HG02642 (cell line): ENCODE data around the gene SOWAHD.
"Not testable (repeated sequence)": the region's sequence is repeated elsewhere in the genome, so short reads cannot be mapped to it uniquely, and the experiment has no call there.

ENCODE experiments used
- ATAC-seq: cut with Tn5 transposase; IDR thresholded peaks from one replicate; pipeline ENCODE4 v1.9.1; 2021; ENCODE audit warnings: mild to moderate bottlenecking; ENCODE audit not compliant: unreplicated experiment, poor library complexity

Gene SOWAHD, protein sequence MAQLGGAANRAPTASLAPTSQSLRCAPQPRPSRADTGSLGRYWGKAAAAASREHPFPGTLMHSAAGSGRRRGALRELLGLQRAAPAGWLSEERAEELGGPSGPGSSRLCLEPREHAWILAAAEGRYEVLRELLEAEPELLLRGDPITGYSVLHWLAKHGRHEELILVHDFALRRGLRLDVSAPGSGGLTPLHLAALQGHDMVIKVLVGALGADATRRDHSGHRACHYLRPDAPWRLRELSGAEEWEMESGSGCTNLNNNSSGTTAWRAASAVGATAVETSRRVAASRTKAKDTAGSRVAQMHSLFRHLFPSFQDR

DNA sequence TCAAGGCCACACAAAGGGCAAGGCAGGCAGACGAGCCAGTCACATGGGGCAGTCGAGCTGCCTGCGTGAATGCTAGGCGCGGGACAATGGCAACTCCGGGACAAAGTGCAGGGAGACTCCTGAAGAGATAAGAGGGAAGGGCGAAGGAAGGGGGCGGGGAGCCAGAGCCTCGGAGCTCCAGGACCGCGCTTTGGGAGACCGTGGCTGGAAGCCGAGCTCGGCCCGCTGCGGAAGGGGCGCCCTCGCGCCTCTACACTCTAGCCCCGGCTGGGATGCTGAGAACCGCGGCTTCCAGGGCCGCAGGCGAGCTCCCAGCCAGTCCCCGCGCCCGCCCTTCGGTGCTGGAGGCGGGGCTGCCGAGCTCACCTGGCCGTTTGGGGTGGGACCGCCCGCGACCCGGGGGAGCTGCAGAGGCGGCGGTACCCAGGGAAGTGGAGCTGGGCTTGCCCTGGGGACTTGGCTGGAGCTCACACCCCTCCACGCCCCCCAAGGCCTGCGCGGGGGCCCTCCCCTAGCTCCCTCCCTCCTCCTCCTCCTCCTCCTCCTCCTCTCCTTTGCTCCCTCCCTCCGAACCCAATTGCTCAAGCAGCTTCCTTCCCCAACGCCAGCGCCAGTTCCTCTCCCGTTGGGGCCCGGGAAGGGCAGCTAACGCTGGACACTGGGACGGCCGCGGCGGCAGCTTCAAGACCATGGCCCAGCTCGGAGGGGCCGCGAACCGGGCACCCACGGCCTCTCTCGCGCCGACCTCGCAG, at the start of gene SOWAHD:
TSS of gene SOWAHD (plus strand) at position 610 of the 752 bp plus-strand sequence. CDS start at position 690, 80 bp downstream.
- ATAC-seq: no peak

DNA sequence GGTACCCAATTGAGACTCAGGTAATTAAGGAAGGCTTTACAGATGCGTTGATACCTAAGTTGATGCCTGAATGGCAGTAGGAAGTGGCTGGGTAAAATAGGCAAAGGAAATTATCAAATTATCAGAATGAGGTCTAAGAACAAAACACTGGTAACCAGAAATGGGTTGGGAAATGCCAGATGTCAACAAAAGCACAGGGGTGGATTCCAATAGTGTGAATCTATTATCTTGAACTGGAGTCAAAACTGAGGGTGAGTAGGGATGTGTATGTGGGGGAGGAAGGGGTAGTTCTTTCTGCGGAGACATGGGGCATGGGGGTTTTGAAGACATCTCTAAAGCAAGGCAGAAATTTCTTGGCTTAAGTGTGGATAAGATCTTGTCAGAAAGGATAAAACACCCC, 49.5 kb upstream of the SOWAHD start:
- no peak for ATAC-seq

DNA sequence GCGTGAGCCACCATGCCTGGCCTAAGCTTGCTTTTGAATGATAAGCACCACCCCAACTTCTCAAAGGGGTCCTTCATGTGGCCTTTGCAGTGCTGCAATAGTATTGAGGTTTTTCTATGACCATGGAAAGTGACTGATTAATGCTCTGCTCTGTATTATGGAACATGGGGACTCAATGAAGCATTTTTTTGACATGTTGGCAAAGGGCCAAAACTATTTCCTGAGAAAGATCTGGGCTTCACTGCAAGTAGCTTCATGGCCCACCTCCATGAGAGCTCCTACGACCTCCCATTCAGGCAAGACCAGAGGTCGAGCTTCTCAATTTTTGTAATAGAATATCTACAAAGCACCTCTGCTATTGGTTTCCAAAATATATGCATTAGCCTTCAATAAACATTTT, 48.8 kb upstream of the SOWAHD start:
- ATAC-seq: no peak

DNA sequence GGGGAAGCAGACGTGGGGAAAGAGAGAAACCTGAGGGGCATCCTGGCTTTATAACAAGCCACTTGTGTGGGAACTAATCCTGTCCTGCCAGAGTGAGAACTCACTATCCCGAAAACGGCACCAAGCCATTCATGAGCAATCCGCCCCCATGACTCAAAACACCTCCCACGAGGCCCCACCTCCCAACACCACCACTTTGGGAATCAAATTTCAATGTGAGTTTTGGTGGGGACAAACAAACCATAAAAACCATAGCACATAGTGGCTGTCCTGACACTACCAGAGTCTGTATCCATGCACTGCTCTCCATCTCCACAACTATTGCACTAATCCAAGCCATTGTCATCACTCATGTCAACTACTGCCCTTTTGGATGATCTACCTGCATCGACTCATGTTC, 36.9 kb upstream of the SOWAHD start:
- no peak for ATAC-seq

DNA sequence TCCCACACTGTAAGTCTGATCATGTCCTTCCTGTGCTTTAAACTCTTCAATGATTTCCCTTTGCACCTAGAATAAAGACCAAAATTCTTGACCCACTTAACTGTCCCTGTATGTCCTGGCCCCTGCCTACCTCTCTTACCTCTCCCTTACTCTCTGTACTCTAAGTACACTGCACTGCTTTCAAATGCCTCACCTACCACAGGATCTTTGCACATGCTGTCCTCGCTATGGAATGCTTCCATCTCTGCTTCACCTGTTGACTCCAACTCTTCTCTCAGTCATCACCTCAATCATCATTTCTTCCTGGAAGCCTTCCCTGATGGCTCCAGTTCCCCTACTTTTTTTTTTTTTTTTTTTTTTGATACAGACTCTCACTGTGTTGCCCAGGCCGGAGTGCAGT, 36.5 kb upstream of the SOWAHD start:
- ATAC-seq: no peak

DNA sequence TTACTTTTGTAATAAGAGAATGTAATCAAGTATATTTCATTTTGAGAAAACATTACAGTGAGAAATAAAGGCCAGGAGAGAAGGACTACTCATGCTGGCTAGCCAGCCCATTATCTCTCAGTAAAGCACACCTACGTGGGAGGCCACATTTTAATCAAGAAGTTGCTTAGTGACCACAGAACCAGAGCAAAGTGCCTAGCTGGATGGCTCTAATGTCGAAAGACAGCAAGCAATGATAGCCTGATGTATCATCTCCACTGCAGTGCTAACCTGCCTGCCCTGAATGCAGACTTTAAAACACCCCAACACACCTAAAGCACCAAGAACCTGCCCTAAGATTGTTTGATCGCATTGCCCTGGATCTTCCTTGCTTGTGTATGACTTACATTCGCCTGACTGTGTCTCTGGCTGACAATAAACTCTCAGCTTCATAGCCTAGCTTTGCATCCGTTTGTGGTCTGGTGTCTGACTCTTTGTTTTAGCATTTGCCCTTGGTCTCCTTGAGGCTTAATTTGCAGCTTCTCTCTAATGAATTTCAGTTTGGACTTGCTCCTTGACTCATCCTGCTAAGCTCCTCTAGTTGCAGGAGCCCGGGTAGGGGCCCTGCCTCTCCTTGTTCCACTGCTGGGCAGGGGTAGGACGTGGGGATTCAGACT, 31.4 kb upstream of the SOWAHD start:
- no peak for ATAC-seq

DNA sequence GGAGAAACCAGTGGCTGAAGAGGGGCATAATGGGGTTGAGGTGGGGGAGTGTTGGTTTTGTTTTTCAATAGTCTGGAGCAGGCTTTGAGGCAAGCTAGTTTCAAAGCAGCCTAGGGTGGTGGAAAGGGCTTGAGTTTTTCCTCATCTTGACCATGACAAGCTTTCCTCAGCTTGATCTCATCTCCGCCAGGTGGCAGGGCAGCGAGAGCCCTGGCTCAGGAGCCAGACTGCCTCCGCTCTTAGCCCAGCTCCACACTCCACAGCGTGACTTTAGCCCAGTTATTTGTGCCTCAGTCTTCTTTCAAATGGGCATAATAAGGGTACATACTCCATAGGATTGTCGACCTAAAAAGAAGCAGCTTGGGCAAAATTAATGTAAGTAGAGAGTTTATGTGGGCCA, 29.9 kb upstream of the SOWAHD start:
- no peak for ATAC-seq

DNA sequence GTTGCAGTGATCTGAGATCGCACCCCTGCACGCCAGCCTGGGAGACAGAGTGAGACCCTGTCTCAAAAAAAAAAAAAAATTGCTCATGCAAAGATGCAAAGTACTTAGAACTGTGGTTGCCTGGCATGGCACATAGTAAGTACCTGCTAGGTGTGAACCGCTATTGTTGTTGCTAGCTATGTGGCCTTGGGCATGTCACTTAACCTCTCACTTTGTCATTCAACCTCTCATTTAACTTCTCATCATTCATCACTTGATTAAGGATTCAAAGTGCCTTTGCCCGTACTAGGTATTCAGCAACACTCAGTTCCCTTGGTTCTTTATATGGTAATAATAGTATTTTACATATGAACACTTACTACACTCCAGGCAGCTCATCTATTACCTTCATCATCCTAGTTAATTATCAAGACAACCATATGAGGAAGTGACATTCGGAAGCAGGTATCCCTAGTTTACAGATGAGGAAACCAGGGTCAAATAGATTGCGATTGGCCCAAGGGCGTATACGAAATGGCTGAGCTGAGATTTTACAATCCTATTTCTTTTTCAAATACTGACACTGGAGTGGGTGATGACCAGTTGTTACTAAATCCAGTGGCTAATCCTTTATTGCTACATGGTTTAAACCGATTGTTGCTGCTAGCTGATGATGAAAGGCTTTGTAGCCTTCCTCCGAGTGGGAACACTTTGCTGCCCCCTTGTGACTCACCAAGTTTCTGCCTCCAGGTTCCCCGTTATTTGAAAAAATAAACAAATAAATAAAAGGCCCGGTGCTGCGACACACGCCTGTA, 28.8 kb upstream of the SOWAHD start:
- no peak for ATAC-seq

DNA sequence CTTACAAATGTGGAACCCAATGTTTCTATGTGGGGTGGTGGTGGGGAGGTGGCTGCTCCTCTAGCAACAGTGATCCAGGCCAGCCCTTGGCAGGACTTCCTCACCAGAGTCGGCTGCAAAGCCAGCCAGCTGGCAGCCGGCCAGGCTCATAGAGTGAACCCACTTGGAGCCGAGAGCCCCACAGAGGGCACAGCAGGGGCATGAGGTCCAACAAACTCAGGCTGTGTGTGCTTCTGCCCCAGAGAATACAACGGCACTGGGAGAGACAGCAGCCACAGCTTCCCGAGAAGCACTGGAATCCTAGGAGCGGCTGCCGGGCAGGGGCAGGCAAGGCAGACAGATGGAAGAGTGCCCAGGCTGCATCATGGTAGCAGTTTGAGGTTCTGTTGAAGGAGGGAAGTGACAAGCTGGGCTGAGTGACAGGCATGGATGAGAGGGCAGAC, 23.5 kb upstream of the SOWAHD start:
- ATAC-seq: no peak

DNA sequence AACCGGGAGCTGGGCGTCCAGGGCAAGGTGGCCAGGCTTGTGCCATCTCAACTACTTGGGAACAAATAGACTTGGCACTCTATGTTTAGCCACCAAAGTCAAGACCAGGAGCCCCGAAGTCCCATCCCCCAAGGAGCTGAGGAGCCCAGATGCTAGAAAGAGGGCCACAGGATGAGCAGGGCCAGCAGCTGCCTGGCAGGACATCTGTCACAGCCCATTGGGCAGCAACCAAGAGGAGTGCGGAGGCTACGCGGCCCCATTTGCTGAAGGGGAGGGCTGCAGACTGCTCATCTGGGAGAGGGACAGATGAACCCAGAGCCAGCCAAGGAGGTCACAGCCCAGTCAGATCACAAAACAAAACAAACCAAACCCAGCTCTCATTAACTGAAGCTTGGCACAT, 22.9 kb upstream of the SOWAHD start:
- ATAC-seq: no peak

DNA sequence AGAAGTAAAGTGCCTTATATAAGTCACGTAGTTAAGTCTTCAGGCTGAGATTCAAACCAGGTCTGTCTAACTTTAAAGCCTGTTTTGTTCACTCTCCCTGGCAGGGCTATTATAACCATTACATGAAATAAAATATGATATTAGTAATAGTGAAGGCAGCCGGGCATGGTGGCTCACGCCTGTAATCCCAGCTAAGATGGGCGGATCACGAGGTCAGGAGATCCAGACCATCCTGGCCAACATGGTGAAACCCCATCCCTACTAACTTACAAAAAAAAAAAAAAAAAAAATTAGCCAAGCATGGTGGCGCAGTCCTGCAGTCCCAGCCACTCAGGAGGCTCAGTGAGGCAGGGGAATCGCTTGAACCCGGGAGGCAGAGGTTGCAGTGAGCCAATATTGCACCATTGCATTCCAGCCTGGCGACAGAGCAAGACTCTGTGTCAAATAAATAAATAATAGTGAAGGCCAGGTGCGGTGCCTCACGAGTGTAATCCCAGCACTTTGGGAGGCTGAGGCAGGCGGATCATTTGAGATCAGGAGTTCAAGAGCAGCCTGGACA, 22.1 kb upstream of the SOWAHD start:
- ATAC-seq: no peak

DNA sequence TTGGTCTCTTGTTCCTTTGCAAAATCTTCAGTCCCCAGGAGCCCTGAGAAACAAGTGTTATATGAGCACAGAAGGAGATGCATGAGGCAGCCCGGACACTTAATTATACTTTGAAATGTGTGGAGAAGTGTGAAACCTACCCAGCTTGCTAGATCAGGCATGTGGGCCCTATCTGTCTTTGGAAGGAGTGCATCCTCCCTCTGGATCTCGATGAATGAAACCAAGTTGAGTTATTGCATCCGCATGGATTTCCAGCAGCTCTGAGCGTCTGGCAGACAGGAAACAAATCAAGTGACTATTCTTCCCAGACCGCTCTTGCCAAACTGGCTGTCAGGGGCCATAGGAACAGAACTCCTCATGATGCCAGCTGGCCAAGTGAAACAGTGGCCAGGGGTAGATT, 19.6 kb upstream of the SOWAHD start:
- ATAC-seq: no peak

DNA sequence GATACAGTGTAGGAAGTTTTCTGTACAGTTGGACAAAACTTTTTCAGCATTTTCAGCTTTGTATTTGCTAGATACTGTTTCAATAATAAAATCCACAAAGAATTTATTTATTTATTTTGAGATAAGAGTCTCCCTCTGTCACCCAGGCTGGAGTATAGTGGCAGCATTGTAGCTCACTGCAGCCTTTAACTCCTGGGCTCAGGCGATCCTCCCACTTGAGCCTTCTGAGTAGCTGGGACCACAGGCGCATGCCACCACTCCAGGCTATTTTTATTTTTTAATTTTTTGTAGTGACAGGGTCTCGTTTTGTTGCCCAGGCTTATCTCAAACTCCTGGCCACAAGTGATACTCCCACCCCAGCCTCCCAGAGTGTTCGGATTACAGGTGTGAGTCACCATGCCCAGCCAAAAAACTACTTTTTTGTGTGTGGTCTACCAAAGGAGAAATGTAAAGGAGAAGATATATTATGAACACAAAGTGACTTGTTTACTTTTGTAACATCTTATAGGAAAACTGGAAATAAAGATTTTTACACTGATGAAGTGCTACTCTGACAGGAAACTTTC, 13.0 kb upstream of the SOWAHD start:
- ATAC-seq: no peak

DNA sequence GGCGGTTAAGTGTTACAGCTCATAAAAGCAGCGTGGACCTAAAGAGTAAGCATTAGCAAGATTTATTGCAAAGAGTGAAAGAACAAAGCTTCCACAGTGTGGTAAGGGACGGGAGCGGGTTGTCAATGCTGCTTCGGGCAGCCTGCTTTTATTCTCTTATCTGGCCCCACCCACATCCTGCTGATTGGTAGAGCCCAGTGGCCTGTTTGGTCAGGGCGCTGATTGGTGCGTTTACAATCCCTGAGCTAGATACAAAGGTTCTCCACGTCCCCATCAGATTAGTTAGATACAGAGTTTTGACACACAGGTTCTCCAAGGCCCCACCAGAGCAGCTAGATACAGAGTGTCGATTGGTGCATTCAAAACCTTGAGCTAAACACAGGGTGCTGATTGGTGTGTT, 8.3 kb upstream of the SOWAHD start:
- not testable (repeated sequence) for ATAC-seq

DNA sequence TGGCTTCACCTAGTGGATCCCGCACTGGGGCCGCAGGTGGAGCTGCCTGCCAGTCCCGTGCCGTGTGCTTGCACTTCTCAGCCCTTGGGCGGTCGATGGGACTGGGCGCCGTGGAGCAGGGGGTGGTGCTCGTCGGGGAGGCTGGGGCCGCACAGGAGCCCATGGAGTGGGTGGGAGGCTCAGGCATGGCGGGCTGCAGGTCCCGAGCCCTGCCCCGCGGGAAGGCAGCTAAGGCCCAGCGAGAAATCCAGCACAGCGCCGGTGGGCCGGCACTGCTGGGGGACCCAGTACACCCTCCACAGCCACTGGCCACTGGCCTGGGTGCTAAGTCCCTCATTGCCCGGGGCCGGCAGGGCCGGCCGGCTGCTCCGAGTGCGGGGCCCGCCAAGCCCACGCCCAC, 7.6 kb upstream of the SOWAHD start:
- not testable (repeated sequence) for ATAC-seq

DNA sequence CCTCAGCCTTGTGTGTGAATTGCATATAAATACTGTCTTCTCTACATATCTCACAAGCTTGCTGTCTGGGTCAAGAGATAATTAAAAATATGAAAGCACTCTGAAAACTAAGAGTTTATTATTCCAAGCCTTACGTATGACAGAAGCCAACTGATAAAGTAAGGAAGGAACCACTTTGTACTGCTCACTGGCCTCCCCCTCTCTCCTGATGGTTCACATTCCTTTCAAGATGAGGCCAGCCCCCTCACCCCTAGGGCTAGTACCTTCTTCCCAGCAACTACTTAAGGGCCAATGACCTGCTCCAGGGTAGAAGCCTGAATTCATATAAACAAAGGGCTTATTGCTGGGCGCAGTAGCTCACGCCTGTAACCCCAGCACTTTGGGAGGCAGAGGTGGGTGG, 5.4 kb upstream of the SOWAHD start:
- no peak for ATAC-seq

DNA sequence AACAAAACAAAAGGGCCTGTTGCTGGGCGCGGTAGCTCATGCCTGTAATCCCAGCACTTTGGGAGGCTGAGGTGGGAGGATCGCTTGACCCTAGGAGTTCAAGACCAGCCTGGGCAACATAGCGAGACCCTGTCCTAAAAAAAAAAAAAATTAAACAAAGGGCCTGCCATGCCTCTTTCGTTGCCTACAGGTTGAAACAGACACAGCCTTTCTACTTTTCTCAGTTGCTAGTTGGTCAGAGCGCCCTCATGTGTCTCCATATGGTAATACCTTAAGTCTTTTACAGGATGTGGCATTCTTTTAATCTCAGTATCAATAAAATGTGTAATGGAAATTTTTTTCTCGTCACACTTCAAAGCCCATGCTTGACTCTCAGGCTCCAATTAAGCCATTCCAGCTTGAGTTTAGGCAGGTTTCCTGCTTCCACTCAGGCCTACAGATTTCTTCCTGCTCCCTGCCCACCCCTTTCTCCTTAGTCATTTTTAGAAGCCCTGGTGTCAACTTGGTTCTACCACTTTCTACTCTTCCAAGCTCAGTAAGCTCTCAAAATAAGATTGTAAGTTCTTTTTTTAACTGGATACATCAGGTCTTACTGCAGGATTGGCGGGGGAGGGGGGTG, 4.6 kb upstream of the SOWAHD start:
- no peak for ATAC-seq

DNA sequence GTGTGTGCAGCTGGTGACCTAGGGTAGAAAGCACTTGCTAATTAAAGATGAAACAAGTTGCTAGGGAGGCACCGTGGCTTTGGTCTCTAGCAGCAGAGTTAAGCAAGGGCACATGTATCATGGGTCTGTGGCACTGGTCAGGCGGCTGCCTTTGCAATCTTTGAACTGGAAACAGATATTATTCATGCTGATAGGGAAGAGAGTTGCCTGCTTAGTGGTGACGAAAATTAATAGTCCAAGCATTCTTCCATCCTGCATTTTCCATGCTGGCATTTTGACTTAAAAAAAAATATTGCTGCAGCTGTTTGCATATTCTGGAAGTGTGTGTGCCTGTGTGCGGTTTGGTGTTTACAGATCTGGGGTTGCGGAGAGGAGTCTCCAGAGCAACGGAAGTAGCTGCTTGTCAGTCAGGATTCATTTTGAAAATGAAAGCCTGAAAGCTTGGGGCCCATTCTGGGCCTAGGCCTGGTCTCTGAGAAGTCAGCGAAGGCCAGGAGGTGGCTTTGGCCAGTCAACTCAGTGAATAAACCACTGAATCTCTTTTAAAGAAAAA, 2.3 kb upstream of the SOWAHD start:
- peak; percentile 67 for ATAC-seq

DNA sequence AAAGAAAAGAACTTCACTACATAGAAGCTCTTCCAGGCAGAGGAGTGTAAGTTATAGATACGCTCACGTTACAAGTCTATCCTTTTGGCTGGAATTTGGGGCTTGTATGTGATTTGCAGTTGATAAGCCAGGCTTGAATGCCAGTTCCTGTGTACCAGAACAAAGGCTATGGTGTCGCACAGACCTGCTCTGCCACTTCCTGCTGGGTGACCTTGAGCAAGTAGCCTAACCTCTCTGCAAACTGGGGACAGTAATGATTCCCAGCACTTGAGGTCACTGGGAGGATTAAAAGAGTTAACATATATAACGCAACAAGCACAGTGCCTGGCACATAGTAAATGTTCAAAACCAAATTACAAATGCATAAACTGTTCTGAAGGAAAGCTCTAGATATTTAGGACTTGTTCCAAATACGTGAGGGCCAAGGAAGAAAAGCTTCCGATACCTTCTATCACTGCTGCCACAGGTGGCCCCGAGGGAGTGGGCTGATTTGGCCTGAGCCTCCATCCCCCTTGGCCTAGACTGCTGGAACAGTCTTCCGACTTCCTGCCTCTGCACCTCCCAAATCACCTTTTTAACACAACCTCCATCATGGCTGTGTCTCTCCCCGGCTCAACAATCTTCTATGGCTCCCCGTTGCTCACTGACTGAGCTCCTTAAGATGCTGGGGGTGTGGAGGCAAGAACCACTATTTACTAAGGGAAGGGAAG, 1.3 kb upstream of the SOWAHD start:
- ATAC-seq: no peak
